ENCODE measurements around the gene TP73. TPM values are rescaled to one million over a fixed set of nuclear protein-coding genes. Genes with fewer than 3 reads are reported as not detected.

Gene TP73
- total RNA-seq, 6 experiments from 2014 or later = 0.05 to 2.3 (median 0.32) TPM

- 92% methylated on average over 7 of the region's 30 CpGs for WGBS (ENCODE audit: insufficient coverage, low coverage, low lambda C conversion rate, missing lambda C conversion rate)
- no peaks in the 10 kb centered on the region for H3K9me3 ChIP-seq
- H3K27ac ChIP-seq = no peak overlapping the region
- peaks cover 0 to 14% (median 0%) of the 10 kb centered on the region in 4 donors for H3K4me1 ChIP-seq
- no peak for TF ChIP-seq POLR2A (IDR thresholded peaks at IDR 0.05)
- TF ChIP-seq, protein P1, sequence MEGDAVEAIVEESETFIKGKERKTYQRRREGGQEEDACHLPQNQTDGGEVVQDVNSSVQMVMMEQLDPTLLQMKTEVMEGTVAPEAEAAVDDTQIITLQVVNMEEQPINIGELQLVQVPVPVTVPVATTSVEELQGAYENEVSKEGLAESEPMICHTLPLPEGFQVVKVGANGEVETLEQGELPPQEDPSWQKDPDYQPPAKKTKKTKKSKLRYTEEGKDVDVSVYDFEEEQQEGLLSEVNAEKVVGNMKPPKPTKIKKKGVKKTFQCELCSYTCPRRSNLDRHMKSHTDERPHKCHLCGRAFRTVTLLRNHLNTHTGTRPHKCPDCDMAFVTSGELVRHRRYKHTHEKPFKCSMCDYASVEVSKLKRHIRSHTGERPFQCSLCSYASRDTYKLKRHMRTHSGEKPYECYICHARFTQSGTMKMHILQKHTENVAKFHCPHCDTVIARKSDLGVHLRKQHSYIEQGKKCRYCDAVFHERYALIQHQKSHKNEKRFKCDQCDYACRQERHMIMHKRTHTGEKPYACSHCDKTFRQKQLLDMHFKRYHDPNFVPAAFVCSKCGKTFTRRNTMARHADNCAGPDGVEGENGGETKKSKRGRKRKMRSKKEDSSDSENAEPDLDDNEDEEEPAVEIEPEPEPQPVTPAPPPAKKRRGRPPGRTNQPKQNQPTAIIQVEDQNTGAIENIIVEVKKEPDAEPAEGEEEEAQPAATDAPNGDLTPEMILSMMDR (IDR thresholded peaks at IDR 0.05) = no peak
- intact Hi-C loops (cut with DNase I) = no loop called here
- no peaks in the 10 kb centered on the region for H3K27me3 ChIP-seq
- DNase-seq (peak in 1 of 3 donors; percentile 43), ATAC-seq (no peak)
- no peak overlapping the region for H3K4me3 ChIP-seq
- H3K36me3 ChIP-seq = peaks cover 5 to 70% (median 35%) of the 10 kb centered on the region in 4 donors
These were observed 131.5 kb downstream of the TP73 start for GRCh38 chr1:3783651-3784474.

DNA sequence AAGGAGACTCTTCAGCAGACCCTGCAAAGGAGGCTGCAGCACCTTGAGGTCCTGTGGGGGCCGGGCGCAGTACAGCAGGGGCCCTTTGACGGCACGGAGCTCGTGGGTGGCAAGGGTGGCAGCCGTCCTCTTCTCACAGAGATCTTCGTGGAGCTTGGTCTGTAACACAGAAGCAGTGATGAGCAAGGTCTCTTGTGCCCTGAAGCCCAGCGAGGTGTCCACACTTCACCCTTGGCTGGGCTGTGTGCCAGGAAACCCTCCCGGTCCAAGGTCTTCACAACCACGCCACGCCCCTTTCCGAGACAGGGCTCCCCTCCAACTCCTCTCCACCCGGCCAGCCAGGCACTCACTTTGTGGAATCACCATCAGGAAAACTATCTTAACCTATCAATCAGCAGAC, 132.7 kb downstream of the TP73 start:
- DNase-seq (peak; percentile 77 to 91 (median 87)), ATAC-seq (peak; percentile 53 to 93 (median 81))
- H3K27me3 ChIP-seq = no peaks in the 10 kb centered on the region
- no peaks in the 10 kb centered on the region for H3K9me3 ChIP-seq
- peaks cover 5 to 61% (median 32%) of the 10 kb centered on the region in 4 donors for H3K36me3 ChIP-seq
- intact Hi-C loops (cut with DNase I) = no loop called here
- peaks cover 0 to 14% (median 0%) of the 10 kb centered on the region in 4 donors for H3K4me1 ChIP-seq
- 20% methylated on average over 4 of the region's 13 CpGs for WGBS (ENCODE audit: insufficient coverage, low coverage, low lambda C conversion rate, missing lambda C conversion rate)
- no peak overlapping the region for H3K4me3 ChIP-seq
- TF ChIP-seq, protein P1 (IDR thresholded peaks at IDR 0.05) = no peak
- TF ChIP-seq POLR2A (IDR thresholded peaks at IDR 0.05) = no peak
- H3K27ac ChIP-seq = no peak overlapping the region

DNA sequence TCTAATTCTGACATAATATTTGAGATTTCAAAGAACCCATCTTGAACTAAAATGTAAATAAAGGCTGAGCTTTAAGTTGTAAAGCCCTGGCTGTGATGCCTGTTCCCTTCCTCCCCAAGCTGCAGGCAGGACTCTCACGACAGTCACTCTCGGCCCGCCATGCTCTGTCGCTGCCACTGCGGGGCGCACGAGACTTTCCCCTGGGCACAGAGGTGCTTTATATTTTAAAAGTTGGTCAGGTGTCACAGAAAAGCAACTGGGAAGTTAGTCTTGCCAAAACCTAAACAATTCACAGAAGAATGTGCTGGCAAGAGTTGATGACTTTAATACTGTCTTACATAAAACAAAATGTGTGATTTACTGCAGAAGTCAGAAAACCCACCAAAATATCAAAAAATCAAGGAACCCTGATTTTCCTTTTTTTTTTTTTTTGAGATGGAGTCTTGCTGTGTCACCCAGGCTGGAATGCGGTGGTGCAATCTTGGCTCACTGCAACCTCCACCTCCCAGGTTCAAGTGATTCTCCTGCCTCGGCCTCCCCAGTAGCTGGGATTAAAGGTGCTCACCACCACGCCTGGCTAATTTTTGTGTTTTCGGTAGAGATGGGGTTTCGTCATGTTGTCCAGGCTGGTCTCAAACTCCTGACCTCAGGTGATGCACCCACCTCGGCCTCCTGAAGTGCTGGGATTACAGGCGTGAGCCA, 133.3 kb downstream of the TP73 start:
- Histone ChIP-seq H3K36me3 (peaks cover 5 to 55% (median 31%) of the 10 kb centered on the region in 4 donors), H3K27me3 (no peaks in the 10 kb centered on the region), H3K4me1 (peaks cover 0 to 14% (median 0%) of the 10 kb centered on the region in 4 donors), H3K4me3 (no peak overlapping the region), H3K27ac (no peak overlapping the region), H3K9me3 (no peaks in the 10 kb centered on the region)
- WGBS (ENCODE audit: insufficient coverage, low coverage, low lambda C conversion rate, missing lambda C conversion rate) = 62% methylated on average over 11 of the region's 14 CpGs
- no peak for TF ChIP-seq POLR2A (IDR thresholded peaks at IDR 0.05)
- TF ChIP-seq, protein P1 (IDR thresholded peaks at IDR 0.05) = peak; percentile 30 to 69 (median 38)
- intact Hi-C loops (cut with DNase I) = no loop called here
- ATAC-seq (peak; percentile 36 to 86 (median 73)), DNase-seq (peak in 1 of 3 donors; percentile 44)

Small RNA genes within 50 kb of the gene (small RNA-seq; reads per million reads assigned to genes)
- gene RF02197 = 0 reads per million in 2 experiments
- 0 reads per million in 2 experiments for gene RN7SL574P

Other genes with a start within 250 kb of the TP73 start
- gene ARHGEF16, start 197.9 kb upstream of the TP73 start, total RNA-seq = 10 to 100 TPM in 2 of 6 experiments, 1 to 10 TPM in 4; 2.1 to 16.3 (median 7.5) TPM
- gene MEGF6, start 41.0 kb upstream of the TP73 start, total RNA-seq = 1 to 10 TPM; 2.2 to 9.6 (median 4.4) TPM
- gene TPRG1L, start 27.5 kb upstream of the TP73 start, total RNA-seq = 10 to 100 TPM; 42.5 to 54.6 (median 53.4) TPM
- 1 to 10 TPM; 5.6 to 9.1 (median 7.1) TPM for gene WRAP73, start 2.4 kb upstream of the TP73 start, total RNA-seq
- not detected for gene CCDC27, start 99.9 kb downstream of the TP73 start, total RNA-seq
- gene SMIM1, start 120.2 kb downstream of the TP73 start, total RNA-seq = 1 to 10 TPM; 2.6 to 8.7 (median 4.6) TPM
- 10 to 100 TPM; 22.7 to 32.2 (median 25.8) TPM for gene LRRC47, start 144.0 kb downstream of the TP73 start, total RNA-seq
- 10 to 100 TPM; 16.7 to 36.4 (median 26.6) TPM for gene CEP104, start 204.7 kb downstream of the TP73 start, total RNA-seq
- gene DFFB, start 205.0 kb downstream of the TP73 start, total RNA-seq = 1 to 10 TPM; 2.0 to 3.5 (median 2.9) TPM
- gene C1orf174, start 247.8 kb downstream of the TP73 start, total RNA-seq = 10 to 100 TPM in 5 of 6 experiments, 1 to 10 TPM in 1; 9.7 to 20.9 (median 11.1) TPM

All from right lobe of liver (tissue), 6 donors.